T follicular helper cell (primary cell): ENCODE data around the gene NEMP1.
"Not testable (repeated sequence)": the region's sequence is repeated elsewhere in the genome, so short reads cannot be mapped to it uniquely, and the experiment has no call there.

Experiments
- DNase-seq: peaks from one replicate; pipeline ENCODE4 v3.0.0-alpha.2; 2020; ENCODE audit warnings: low read depth

Gene NEMP1

GRCh38 chr12:57029457-57029856 is 49.1 kb downstream of the NEMP1 start:
- no peak for DNase-seq

DNA sequence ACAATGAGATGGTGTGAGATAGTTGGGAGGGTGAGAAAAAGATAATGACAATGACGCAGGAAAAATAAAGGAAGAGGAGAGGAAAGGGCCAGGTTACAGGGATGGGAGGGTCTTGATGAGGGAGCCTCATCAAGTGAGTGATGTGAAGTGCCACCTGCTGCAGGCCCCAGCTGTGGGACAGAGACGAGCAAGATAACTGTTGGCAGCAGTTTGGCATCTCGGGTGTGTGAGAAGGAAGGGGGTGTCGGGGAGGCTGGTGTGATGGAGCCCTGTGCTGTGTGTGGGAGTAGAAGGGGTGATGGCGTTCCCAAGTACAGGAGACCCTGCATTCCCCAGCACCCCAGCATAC is 50.8 kb downstream of the NEMP1 start:
- no peak for DNase-seq

DNA sequence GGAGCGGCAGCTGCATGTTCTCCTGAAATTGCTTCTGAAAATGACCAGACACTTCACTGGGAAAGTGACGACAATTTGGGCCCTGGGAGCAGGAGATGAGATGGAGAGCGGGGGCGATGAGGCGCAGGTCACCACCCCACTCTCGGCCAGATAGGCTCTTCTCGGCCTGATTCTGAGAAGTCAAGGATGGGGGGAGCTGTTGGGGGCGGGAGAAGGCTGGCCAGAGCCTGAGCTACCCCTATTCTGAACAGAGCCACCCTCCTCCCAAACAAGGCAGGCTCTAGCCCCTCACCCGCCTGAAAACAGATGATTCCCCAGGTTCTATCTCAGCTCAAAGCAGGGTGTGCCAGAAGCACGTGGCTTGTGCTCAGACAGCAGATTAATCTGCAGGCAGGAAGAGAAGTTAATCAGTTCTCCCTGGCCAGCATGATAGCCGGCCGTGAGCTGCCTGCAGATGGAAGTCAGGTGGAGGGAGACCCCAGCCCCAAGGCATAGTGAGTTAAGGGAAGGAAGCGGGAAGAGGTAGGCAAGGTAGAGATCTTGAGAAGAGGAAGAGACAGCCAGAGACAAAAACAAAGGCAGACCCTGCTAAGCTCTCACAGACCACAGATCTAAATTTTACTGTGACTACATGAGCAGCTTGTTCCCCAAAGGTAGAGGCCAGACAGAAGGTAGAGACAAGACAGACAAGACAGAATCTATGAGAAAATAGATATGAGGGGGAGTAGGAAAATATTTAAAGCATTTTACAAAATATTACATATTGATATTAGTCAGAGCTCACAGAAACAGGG is 51.4 kb downstream of the NEMP1 start:
- DNase-seq, result no peak

DNA sequence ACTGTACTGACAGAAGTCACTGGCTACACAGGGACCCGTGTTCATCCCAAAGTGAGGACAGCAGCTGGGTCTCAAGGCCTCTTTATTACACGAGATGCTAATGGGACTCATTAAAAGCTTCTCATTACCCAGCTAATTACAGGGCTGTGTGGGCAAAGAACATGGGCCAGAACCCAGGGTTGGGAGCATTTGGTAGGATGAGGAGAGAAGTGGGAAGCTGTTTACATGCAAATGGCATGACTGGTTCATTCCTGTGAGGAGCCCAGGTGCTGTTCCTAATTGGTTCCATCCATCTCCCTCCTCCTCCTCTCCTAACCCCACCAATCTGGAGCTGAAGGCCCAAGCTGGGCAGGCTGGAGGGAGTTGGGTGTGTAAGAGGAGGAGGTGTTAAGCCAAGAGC is 53.4 kb downstream of the NEMP1 start:
- no peak for DNase-seq

- not testable (repeated sequence) for DNase-seq
Measured at GRCh38 chr12:57022324-57022723, 56.3 kb downstream of the NEMP1 start.

GRCh38 chr12:57019983-57020719 is 58.4 kb downstream of the NEMP1 start:
- no peak for DNase-seq

- no peak for DNase-seq
Measured at GRCh38 chr12:57018906-57019305, 59.7 kb downstream of the NEMP1 start.

DNA sequence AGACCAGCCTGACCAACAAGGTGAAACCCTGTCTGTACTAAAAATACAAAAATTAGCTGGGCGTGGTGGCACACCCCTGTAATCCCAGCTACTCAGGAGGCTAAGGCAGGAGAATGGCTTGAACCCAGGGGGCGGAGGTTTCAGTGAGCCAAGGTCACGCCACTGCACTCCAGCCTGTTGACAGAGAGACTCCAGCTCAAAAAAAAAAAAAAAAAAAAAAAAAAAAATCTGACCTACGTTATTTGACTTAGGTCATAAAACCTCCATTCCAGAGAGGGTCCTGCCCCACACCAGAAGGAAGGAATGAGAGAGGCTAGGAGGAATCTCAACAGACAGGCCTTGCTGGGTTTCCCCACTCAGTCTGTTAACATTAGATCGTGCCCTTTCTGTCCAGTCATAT is 60.2 kb downstream of the NEMP1 start:
- DNase-seq, result not testable (repeated sequence)

DNA sequence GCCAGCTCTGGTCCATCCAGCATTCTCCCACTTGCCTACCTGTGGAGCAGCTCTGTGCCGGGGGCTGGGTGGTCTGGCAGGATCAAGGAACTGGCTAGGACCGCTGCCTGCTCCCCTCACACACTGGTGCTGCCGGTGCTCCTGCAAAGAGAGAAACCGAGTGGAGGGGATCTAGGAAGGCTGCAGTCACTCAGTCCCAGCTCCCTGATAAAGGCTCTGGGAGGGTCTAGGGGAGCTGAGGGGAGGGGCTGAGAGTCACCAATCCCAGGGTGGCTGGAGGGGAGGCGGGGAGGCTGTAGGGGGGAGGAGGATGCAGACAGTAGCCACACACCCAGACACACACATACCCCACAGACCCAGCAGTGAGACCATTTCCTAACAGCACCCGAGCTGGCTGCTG is 62.2 kb downstream of the NEMP1 start, which contains the start of gene TAC3:
TAC3 (minus strand) TSS at position 182 of the 400 bp plus-strand sequence. CDS start 732 bp downstream, outside the sequence.
- DNase-seq, result no peak

DNA sequence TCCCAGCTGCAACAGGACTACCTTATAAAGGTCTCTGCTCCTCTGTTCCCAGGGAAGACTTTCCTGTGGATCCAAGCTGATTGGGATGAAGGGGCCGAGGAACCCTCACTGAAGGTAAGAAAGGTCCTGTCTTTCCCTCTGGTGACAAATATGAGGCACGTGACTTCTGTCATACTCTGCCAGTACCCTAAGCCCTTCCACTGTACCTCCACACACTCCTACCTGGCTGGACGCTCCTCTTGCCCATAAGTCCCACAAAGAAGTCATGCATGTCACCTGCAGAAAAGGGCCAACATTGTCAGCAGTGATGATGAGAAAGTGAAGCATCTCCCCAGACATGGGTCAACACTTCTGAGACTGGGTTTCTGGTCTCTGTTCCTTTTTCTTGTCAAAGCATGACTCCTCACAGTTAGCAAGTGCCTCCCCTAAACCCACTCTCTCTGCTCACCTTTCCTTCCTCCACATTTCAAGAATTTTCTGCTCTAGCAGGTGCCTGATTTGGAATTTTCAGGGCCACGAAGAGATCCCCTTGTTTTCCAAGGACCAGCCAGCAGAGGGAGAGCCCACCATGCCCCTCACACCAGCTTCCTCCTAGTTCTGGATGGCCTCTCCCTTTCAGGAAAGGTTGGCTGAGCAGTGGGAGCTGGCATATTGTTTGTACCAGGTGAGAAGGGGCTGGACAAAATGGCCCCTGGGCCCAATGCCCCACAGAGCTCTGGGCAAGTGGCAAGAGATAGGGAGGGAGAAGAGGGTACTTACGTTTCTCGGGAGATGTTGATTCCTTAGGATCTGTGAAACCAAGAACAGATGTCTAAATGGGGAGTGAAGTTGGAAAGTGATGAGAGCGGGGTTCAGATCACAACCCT is 65.8 kb downstream of the NEMP1 start:
- DNase-seq, result no peak

- DNase-seq, result no peak
Measured at GRCh38 chr12:57011438-57012424, 66.9 kb downstream of the NEMP1 start.

- no peak for DNase-seq
Measured at GRCh38 chr12:57010627-57011247, 67.9 kb downstream of the NEMP1 start.

DNA sequence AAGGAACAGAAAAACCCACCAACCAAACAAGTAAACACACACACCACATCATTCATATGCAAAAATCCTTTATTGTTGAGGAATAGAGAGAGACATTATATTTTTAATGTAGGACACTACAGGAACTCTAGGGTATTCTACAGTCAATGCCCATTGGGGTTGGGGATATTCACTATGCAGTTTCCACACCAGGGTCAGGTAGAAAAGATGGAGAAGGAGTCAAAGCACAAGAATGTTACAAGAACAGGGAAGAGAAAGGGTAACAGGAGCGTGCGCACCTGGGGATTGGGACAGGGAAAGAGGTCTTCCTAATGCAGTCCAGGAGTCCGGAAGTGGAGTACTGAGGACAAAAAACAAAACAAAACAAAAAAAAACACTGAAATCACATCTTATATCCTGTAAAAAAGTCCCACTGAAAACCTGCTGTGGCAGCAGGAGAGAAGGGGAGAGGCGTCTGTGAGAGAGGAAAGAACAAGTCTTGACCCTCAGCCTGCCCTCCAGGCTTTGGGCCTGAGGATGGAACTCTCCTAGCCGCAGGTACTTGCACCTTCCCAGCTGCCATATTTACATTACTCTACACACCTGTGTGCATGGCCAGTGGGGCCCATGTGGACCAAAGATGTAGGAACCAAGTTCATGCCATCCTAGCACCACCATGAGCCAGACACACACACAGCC is 68.5 kb downstream of the NEMP1 start:
- DNase-seq, result no peak

GRCh38 chr12:57008178-57008577 is 70.4 kb downstream of the NEMP1 start:
- no peak for DNase-seq

GRCh38 chr12:57006809-57007475 is 71.6 kb downstream of the NEMP1 start:
- DNase-seq, result no peak

DNA sequence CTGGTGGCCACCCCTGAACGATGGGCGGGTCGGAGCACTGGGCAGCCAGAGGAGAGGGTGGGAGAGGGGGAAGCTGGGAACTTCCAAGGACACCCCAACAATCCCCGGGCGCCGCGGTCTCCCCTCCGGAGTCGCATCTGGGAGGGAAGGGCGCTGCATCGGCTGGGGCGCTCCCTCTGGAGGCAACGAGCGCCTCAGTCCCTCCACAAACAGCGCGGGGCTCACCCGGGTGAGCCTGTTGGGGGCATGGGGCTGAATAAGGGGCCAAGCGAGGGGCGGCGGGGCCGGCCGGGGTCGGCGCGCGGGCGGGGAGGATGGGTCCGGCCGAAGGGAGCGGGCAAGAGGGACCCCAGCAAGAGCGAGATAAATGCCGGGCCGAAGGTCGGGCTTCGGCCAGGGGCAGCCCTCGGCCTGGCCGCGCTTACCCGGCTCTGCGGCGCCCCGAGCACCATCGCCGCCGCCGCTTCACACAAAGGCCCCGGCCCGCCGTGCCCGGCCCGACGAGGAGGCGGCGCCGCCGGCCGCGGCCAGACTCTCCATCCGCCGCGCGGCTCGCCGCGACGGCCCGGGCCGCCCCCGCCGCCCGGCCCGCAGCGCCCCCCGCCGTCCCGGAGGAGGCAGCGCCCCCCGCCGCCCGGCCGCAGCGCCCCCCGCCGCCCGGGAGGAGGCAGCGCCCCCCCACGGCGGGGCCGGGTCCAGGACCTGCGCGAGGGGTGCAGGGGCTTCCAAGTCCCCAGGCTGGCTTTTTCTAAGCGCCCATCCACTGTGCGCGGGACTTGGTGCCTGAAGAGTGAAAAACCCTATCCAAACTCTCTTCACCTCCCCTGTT is 72.4 kb downstream of the NEMP1 start, which contains the start of gene ZBTB39:
ZBTB39 (minus strand) TSS at position 567 of the 829 bp plus-strand sequence. CDS start 1,629 bp downstream, outside the sequence.
- peak; percentile 57 for DNase-seq
